Pancreas (tissue), 10 donors: ENCODE results near the gene SEPHS1. TPM values are rescaled to one million over a fixed set of nuclear protein-coding genes. Genes with fewer than 3 reads are reported as not detected.

Source experiments
- ATAC-seq, 4 donors: fragments of 200-7000 bp; cut with Tn5 transposase; one replicate each; pipeline versions ENCODE4 v1.8.0 to v1.9.1; 2020; ENCODE audit warnings: mild to moderate bottlenecking in 4 of 4, moderate library complexity in 4 of 4
- DNase-seq, 6 donors: peaks; one replicate each; pipeline ENCODE4 v3.0.0-alpha.2; 2020
- FAIRE-seq: peaks from 2 replicates; lab custom pipeline; 2012; peaks lifted over from hg19 to GRCh38; lab: Jason Lieb, UNC
- H3K27ac ChIP-seq, 4 donors: fragments of 200-600 bp; sonication (generic); 1 replicate in 3 of 4; 2 replicates in 1 of 4; pipeline versions ENCODE4 v1.5.0 to v1.8.0; 2020
- H3K27me3 ChIP-seq, 4 donors: fragments of 200-600 bp; one replicate each; pipeline ENCODE4 v1.8.0; 2021
- H3K36me3 ChIP-seq, 3 donors: fragments of 200-600 bp; sonication (generic) in 1 of 3; one replicate each; pipeline versions ENCODE4 v1.5.0 to v1.8.0; 2020 to 2021
- H3K4me1 ChIP-seq, 3 donors: fragments of 200-600 bp; one replicate each; pipeline ENCODE4 v1.8.0; 2021
- H3K4me3 ChIP-seq, 4 donors: fragments of 200-600 bp; sonication (generic) in 2 of 4; one replicate each; pipeline versions ENCODE4 v1.5.0 to v1.8.0; 2020 to 2021
- H3K9me3 ChIP-seq, 4 donors: fragments of 200-600 bp; one replicate each; pipeline ENCODE4 v1.8.0; 2021
- CTCF ChIP-seq, 4 donors: fragments of 200-600 bp; sonication (generic) in 3 of 4; IDR thresholded peaks; one replicate each; pipeline versions ENCODE4 v1.5.0 to v1.8.0; 2021; ENCODE audit warnings: antibody characterized with exemption in 4 of 4
- WGBS, 2 donors: extraction: QIAGEN DNeasy Blood & Tissue Kit; methylation state at CpG; one replicate each; pipeline ENCODE4 v1.1.7; 2013; 5-methylcytosine and 5-hydroxymethylcytosine counted together
- intact Hi-C, 3 donors: fragments of 100-400 bp; cut with DNase I; formaldehyde crosslinking; loops; one replicate each; pipeline versions ENCODE4 v1.11.1 to v1.14.2; 2022
- polyA plus RNA-seq, 2 donors: library from polyadenylated mRNA; stranded (reverse); fragments of 200-250 nt; gene quantifications; one replicate each; pipeline ENCODE4 v1.2.3, GENCODE V29; 2013
- total RNA-seq, 6 donors: library from RNA; stranded (reverse); fragmentation: NEBNext Ultra II Directional in 4 of 6; extraction: Animal tissue kit (Norgen Biotek cat#: 25700) in 4 of 6; gene quantifications; one replicate each; pipeline versions ENCODE4 v1.2.1 to v1.2.4, GENCODE V29; 2021 to 2023
- donor health status: healthy with polysubstance abuse.
- donor health status: DM: no; HTN: no; CAD: no; lungs with moderate emphysema.
- donor health status: DM: no; HTN: no; CAD: no.
- donor health status: control.
- donor health status: control.
- donor health status: Bipolar disorder and iron deficiency.
- donor health status: DM: yes; HTN: yes; CAD: no.
- donor health status: DM: no; HTN: no; CAD: no.
- donor health status: DM: no; HTN: no; CAD: no.
- donor health status: DM: yes; HTN: yes; CAD: no.

SEPHS1 gene
- total and polyA plus RNA-seq, 8 donors: 14.3 to 24.6 (median 19.7) TPM

GRCh38 chr10:13393640-13394039 lies 45.5 kb upstream of the SEPHS1 start:
- H3K9me3 ChIP-seq: no peaks in the 10 kb centered on the region
- no peak overlapping the region for H3K4me3 ChIP-seq
- no peaks in the 10 kb centered on the region for H3K36me3 ChIP-seq
- H3K4me1 ChIP-seq: no peaks in the 10 kb centered on the region
- no peak overlapping the region for H3K27ac ChIP-seq
- intact Hi-C loops: loop anchor here in 1 of 3 donors (5.0 kb wide), 1 partner anchor 206 kb away; no protein-coding TSS in a partner anchor
- DNase-seq: no peak
- no peak for ATAC-seq
- WGBS, 2 donors: 58 to 60% methylated on average over 4 of the region's 4 CpGs
- H3K27me3 ChIP-seq: no peaks in the 10 kb centered on the region
- TF ChIP-seq CTCF (IDR thresholded peaks at IDR 0.05): no peak
- FAIRE-seq: no peak

- WGBS, 2 donors: 85 to 89% methylated on average over 5 of the region's 5 CpGs
- H3K4me1 ChIP-seq: no peaks in the 10 kb centered on the region
- no peaks in the 10 kb centered on the region for H3K36me3 ChIP-seq
- no peaks in the 10 kb centered on the region for H3K9me3 ChIP-seq
- intact Hi-C loops: loop anchor here in 1 of 3 donors (5.0 kb wide), 1 partner anchor 205 kb away; no protein-coding TSS in a partner anchor
- DNase-seq: no peak
- ATAC-seq: no peak
- no peak overlapping the region for H3K4me3 ChIP-seq
- H3K27ac ChIP-seq: no peak overlapping the region
- no peak for FAIRE-seq
- no peaks in the 10 kb centered on the region for H3K27me3 ChIP-seq
- TF ChIP-seq CTCF (IDR thresholded peaks at IDR 0.05): no peak
Observed at GRCh38 chr10:13392701-13393100, 44.6 kb upstream of the SEPHS1 start.

- Histone ChIP-seq H3K27ac (no peak overlapping the region), H3K27me3 (no peaks in the 10 kb centered on the region), H3K4me3 (no peak overlapping the region), H3K4me1 (no peaks in the 10 kb centered on the region), H3K36me3 (no peaks in the 10 kb centered on the region), H3K9me3 (no peaks in the 10 kb centered on the region)
- TF ChIP-seq CTCF (IDR thresholded peaks at IDR 0.05): no peak
- no peak for DNase-seq
- intact Hi-C loops: loop anchor here in 1 of 3 donors (5.0 kb wide), 1 partner anchor 204 kb away; no protein-coding TSS in a partner anchor
- WGBS, 2 donors: 68 to 70% methylated on average over 20 of the region's 20 CpGs
- FAIRE-seq: no peak
- ATAC-seq: peak in 2 of 4 donors; percentile 14 to 17
Observed at GRCh38 chr10:13390604-13391522, 42.8 kb upstream of the SEPHS1 start.

GRCh38 chr10:13388478-13389230 lies 40.6 kb upstream of the SEPHS1 start:
- 72 to 83% methylated on average over 3 of the region's 3 CpGs for WGBS, 2 donors
- TF ChIP-seq CTCF (IDR thresholded peaks at IDR 0.05): no peak
- Histone ChIP-seq H3K27ac (no peak overlapping the region), H3K4me1 (peaks cover 0 to 4% (median 0%) of the 10 kb centered on the region in 3 donors), H3K4me3 (no peak overlapping the region), H3K9me3 (no peaks in the 10 kb centered on the region), H3K27me3 (no peaks in the 10 kb centered on the region), H3K36me3 (no peaks in the 10 kb centered on the region)
- no peak for DNase-seq
- ATAC-seq: no peak
- intact Hi-C loops: loop anchor here in 1 of 3 donors (10.0 kb wide), 1 partner anchor 46 kb away; no protein-coding TSS in a partner anchor
- FAIRE-seq: no peak
